Measurements from ENCODE around the gene RPL13. TPM values are rescaled to one million over a fixed set of nuclear protein-coding genes. Genes with fewer than 3 reads are reported as not detected.

RPL13 gene
- total RNA-seq, 3 donors from 2014 or later: 1,693 to 1,792 (median 1,717) TPM

GRCh38 chr16:89564476-89565255, 4.2 kb downstream of the RPL13 start:
- Histone ChIP-seq H3K9me3 (no peaks in the 10 kb centered on the region), H3K4me1 (ENCODE audit: low read depth) (peaks cover 39% of the 10 kb centered on the region), H3K36me3 (ENCODE audit: low read depth) (peaks cover 7% of the 10 kb centered on the region), H3K4me3 (no peak overlapping the region)
- TF ChIP-seq CTCF (IDR thresholded peaks at IDR 0.05): no peak
- intact Hi-C loops (cut with DNase I, micrococcal nuclease): no loop called here
- ATAC-seq (no peak), DNase-seq (no peak)

DNA sequence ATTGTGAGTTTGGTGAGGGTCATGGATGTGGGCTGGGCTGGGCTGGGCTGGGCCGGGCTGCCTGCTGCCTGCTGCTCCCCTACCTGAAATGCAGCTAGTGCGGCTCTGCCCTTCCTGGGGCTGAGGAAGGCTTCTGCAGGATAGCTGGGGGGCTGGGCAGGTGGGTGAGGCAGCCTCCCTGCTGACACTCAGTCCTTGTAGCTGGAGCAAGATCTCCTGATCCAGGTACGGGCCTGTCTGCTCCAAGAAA, 4.7 kb downstream of the RPL13 start:
- H3K9me3 ChIP-seq: no peaks in the 10 kb centered on the region
- H3K4me1 ChIP-seq (ENCODE audit: low read depth): peaks cover 39% of the 10 kb centered on the region
- peaks cover 7% of the 10 kb centered on the region for H3K36me3 ChIP-seq (ENCODE audit: low read depth)
- ATAC-seq (peak; percentile 2), DNase-seq (no peak)
- no peak overlapping the region for H3K4me3 ChIP-seq
- no peak for TF ChIP-seq CTCF (IDR thresholded peaks at IDR 0.05)
- intact Hi-C loops (cut with DNase I, micrococcal nuclease): no loop called here

DNA sequence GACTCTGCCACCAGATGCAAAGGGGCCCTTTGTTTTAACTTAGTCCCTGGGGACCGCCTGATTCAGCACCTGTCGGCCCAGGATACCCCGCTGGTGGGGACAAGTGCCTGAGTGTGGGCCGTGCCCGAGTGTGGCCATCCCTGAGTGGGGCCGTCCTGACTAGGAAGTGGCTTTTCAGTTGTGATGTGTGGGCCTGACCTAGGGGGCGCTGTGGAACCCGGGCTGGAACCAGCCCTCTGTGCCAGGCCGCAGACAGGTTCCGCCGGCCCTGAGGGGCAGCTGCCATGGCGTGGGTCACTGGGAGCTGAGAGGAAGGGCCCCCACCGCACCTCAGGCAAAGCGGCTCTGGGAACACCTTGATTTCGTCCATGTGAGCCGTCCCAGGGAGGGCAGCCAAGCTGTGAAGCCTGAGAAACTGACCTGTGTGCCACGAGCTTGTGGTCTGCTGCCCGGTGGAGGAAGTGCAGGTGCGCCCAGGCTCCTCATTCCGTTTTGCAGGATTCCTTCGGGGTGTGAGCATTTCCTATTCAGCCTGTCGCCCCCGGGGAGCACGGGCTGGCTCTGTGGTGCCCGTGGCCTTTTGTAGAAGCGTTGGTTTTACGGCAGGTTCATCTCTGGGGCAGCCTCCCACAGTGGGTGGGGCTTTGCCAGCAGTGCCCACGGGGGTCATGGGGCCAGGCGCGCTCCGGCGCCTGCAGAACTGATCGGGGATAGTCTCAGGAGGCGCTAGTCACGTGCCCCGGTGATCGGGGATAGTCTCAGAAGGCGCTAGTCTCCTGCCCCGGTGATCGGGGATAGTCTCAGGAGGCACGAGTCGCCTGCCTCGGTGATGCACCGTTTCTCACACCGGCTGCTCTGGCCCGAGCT, 5.3 kb downstream of the RPL13 start:
- peak; percentile 37 for TF ChIP-seq CTCF (IDR thresholded peaks at IDR 0.05)
- H3K36me3 ChIP-seq (ENCODE audit: low read depth): peaks cover 7% of the 10 kb centered on the region
- peaks cover 39% of the 10 kb centered on the region for H3K4me1 ChIP-seq (ENCODE audit: low read depth)
- intact Hi-C loops (cut with DNase I, micrococcal nuclease): no loop called here
- ATAC-seq (peak; percentile 60), DNase-seq (peak; percentile 74 to 81 (median 75))
- H3K4me3 ChIP-seq: no peak overlapping the region
- no peaks in the 10 kb centered on the region for H3K9me3 ChIP-seq

GRCh38 chr16:89567656-89568594, 7.4 kb downstream of the RPL13 start:
- ATAC-seq: no peak
- Histone ChIP-seq H3K9me3 (no peaks in the 10 kb centered on the region), H3K4me3 (no peak overlapping the region), H3K36me3 (ENCODE audit: low read depth) (peaks cover 7% of the 10 kb centered on the region), H3K4me1 (ENCODE audit: low read depth) (peaks cover 32% of the 10 kb centered on the region)
- DNase-seq: no peak
- intact Hi-C loops (cut with DNase I, micrococcal nuclease): no loop called here
- TF ChIP-seq CTCF (IDR thresholded peaks at IDR 0.05): no peak

DNA sequence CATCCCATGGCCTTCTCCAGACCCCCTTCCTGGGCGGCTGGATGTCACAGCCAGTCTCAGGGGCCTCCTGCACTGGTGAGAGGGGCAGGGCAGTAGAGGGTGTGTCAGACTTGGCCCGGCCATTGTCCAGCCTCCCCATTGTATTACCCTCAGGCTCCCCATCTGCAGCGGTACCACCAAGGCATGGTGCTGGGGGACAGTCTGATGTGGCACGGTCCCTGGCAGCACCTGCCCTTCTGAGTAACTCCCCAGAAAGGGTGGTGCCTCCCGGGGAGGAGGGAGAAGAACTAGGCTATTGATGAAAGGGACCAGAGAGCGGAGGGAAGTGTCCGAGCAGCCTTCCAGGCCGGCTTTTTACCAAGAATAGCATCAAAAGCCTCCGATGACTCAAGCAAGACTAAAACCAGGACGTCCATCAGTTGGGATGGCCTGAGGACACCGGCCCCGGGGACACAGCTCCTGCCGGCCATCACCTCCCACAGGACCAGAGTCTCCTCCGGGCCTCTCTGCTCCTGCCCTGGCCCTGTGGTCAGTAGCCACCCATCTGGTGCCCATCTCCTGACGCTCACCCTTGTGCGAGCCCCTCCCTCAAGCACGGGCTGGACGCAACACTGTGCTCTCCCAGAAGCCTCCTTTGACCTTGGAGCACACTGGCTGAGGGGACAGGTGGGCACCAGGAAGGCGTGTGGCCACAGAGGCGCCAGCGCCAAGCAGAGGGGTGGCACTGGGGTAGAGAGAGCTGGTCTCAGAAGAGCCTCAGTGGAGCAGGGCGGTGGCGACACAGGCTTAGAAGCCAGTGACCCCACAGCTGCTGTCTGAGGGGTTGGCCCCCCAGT, 9.2 kb downstream of the RPL13 start:
- DNase-seq (no peak), ATAC-seq (no peak)
- H3K9me3 ChIP-seq: no peaks in the 10 kb centered on the region
- no peaks in the 10 kb centered on the region for H3K36me3 ChIP-seq (ENCODE audit: low read depth)
- H3K4me1 ChIP-seq (ENCODE audit: low read depth): peaks cover 29% of the 10 kb centered on the region
- intact Hi-C loops (cut with DNase I, micrococcal nuclease): no loop called here
- no peak for TF ChIP-seq CTCF (IDR thresholded peaks at IDR 0.05)
- H3K4me3 ChIP-seq: no peak overlapping the region
